HG03039 (cell line): ENCODE data around the gene RPL38.

Experiments
- ATAC-seq: cut with Tn5 transposase; IDR thresholded peaks from one replicate; pipeline ENCODE4 v1.9.1; 2021; ENCODE audit warnings: mild to moderate bottlenecking, moderate library complexity; ENCODE audit not compliant: unreplicated experiment

The RPL38 gene

DNA sequence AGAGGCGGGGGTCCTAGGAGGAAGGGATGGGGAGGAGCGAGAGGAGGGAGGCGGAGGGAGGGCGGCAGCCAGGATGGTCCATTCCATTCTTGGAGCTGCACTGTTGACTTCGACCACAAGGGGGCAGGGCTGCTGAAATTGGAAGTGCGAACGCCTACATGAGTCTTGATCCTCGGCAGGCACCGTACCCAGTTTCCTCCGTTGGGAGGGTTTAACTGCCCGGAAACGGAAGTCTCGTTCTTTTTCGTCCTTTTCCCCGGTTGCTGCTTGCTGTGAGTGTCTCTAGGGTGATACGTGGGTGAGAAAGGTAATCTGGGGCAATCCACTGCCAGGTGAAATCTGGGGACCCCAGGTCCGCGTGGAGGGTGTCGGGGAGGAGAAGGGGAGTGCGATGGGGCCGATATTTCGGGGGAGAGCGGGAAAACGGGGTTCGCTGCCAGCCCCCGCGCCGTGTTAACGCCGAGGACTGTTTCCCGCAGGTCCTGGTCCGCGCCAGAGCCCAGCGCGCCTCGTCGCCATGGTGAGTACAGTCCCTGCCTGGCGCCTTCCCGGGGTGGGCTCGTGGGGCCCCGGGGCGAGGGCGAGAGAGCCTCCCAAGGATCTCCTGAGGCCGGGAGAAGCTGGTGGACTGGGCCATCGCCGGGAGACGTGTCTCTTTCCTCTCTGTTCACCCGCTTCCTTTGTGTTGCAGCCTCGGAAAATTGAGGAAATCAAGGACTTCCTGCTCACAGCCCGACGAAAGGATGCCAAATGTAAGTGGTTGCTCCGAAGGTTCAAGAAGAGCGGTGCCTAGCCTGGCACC lies at the start of gene RPL38:
RPL38 (plus strand) TSS at position 240 of the 802 bp plus-strand sequence; CDS start at position 518, 278 bp downstream.
- peak; percentile 76 for ATAC-seq

GRCh38 chr17:74153821-74154430 lies 49.6 kb upstream of the RPL38 start:
- ATAC-seq, result no peak

- ATAC-seq, result no peak
These were observed 46.6 kb upstream of the RPL38 start for GRCh38 chr17:74156878-74157277.

GRCh38 chr17:74157366-74157765 lies 46.1 kb upstream of the RPL38 start:
- ATAC-seq, result no peak

GRCh38 chr17:74158761-74159160 lies 44.7 kb upstream of the RPL38 start:
- ATAC-seq, result no peak

- no peak for ATAC-seq
These were observed 44.1 kb upstream of the RPL38 start for GRCh38 chr17:74159226-74159840.

- ATAC-seq, result no peak
These were observed 42.6 kb upstream of the RPL38 start for GRCh38 chr17:74160656-74161502.

DNA sequence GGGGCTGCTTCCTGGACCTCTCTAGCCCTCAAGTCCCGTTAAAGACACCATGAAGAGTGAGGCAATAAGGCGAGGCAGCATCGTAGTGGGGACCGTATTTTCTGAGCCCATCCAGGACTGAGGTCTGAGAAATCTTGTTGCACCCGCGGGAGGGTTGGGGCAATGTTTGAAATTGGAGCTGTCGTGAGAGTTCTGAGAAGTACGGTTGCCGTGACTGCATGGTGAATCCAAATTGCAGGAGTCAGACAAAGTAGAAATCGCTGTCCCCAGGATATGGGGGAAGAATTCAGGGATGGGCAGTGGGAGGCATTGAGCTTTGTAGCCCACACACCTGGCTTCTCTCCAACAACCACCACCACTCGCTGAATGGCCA lies 42.0 kb upstream of the RPL38 start:
- ATAC-seq, result no peak

GRCh38 chr17:74163271-74163821 lies 40.1 kb upstream of the RPL38 start:
- no peak for ATAC-seq

DNA sequence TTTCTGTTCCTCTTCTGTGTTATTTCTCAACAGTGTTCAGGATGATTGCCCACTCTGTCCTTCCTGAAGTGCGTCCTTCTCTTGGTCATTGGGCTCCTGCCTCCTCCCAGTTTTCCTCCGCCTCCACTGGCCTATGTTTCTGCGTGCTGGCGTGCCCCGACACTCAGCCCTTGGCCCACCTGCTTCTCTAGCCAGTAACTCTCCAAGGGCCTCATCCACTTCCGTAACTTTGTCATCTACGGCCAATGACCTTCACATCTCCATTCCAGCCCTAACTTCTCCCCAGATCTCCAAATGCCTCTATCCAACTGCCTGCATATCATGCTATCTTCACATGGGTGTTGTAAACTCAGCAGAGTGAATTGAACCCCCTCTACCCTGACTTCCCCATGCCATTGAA lies 39.6 kb upstream of the RPL38 start:
- no peak for ATAC-seq

DNA sequence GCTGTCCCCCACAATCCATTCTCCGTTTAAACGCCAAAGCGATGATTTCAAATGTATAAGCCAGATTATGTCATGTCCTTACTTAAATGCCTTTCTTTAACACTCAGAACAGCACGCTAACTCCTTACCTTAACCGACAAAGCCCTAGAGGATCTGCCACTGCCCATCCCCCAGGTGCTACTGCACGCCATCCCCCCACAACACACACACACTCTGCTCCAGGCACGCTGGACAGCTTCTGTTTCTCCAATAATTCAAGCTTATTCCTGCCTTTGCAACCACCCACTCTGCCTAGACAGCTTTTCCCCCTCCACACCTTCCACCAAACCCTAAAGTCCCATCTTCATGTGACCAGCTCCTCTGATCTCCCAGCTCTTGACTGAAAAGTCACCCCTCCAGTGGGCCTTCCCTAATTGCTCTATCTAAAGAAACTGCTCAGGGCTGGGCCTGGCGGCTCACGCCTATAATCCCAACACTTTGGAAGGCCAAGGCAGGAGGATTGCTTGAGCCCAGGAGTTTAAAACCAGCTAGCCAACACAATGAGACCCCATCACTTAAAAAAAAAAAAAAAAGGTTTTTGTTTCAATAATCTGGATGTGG lies 38.9 kb upstream of the RPL38 start:
- ATAC-seq, result no peak

DNA sequence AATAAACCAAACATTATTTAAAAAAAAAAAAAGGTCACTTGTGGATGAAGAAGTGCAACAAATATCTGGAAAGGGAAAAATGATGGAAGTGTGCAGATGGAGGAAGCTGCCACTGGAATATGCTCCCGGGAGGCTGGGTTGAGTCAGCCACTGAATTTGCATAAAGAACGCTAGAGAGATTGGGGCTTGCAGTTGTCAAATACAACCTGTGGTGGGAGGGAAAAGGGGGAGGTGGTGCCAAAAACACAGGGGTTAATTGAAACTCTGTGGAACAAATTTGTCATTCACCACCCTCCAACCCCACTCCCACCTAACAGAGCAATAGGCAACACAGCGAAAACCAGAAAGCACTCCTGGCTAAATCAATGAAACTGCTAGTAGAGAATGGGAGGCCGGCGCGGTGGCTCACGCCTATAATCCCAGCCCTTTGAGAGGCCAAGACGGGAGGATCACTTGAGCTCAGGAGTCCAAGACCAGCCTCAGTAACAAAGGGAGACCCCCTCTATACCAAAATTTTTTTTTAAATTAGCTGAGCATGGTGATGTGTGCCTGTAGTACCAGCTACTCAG lies 37.6 kb upstream of the RPL38 start:
- no peak for ATAC-seq

GRCh38 chr17:74170924-74171323 lies 32.6 kb upstream of the RPL38 start:
- ATAC-seq, result no peak

DNA sequence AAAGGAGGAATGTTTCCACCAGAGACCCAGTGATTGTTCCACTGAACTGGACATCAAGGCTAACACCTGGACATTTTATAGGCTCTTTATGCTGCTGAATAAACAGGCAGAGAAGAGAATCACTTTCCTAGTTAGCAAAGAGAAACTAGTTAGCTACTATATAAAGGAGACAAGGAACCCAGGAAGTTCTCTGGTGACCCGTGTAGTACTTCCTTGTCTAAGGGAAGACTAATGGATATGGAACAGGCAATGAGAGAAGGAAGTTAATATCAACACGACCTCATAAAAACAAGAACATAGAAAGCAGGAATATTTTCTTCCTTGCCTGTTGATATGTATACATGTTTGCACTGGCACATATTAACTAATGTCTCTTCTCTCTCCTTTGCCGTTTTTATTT lies 30.8 kb upstream of the RPL38 start:
- ATAC-seq, result no peak

- ATAC-seq, result no peak
These were observed 26.9 kb upstream of the RPL38 start for GRCh38 chr17:74176546-74177001.

DNA sequence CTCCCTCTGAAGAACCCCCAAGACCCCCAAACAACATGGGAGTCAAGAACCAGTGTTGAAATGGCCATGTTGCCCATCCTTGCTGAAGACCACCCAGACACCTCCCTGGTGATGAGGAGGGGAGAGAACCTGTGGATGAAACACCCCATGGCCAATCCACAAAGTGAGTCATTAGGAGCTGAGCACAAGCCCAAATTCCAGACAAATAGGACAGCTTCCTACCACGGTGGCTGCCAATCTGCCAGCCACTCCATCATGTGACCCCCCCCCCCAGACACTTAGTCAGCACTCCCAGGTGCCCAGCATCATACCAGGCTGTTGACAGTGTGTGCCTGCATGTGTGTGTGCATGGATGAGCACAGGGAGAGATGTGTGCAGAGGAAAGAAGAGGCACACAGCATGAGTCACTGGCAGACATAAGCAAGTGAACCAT lies 26.4 kb upstream of the RPL38 start:
- no peak for ATAC-seq

- no peak for ATAC-seq
These were observed 23.9 kb upstream of the RPL38 start for GRCh38 chr17:74179576-74179975.

DNA sequence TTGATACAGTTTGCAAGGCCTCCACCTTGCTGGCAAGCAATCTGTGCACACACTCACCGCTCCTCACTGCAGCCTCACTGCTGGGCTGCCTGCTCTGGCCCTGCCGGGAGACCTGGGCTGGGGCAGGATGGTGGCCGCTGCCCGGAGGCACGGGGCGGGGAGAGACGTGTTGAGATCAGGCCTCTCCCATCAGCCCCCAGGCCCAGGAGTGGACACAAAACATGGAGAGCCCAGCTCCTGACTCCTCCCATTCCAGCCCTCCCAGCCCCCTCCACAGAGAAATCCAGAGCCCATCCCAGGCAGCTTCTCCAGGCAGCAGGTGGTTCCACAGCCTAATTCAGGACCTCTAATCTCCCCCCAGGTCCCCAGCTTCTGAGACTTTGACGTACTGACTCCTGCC lies 23.1 kb upstream of the RPL38 start:
- ATAC-seq, result no peak

DNA sequence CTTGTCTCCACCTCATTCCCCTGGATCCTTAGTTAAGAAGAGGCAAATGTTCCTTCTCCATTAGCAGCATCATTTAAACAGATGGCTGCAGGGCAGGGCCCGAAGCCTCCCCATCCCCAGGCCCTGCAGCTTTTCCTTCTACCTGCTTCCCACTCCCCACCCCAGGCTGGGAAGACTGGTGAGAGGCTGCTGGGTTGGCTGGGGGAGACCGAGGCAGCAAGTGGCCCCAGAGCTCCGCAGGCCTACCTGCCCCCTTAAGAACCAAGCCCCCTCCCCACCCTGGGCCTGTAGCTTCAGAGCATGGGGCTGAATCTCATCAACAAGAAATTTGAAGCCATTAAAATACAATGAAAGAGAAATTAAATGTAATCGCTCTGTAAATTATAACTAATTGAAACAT lies 22.1 kb upstream of the RPL38 start:
- no peak for ATAC-seq
